T-helper 2 cell treated with Interferon-gamma antibody and Interleukin-4, amounts not matched to agents 5 μg/mL and 100 μg/mL, for 36 hours (primary cell): Measurements from ENCODE around the gene CHEK1.

Experiments
- DNase-seq: peaks from one replicate; pipeline ENCODE4 v3.0.0; 2021; ENCODE audit warnings: low spot score
- H3K27ac Mint-ChIP-seq: one replicate; pipeline ENCODE4 v1.8.0; 2021; ENCODE audit warnings: mild to moderate bottlenecking, mixed read lengths
- H3K27me3 Mint-ChIP-seq: one replicate; pipeline ENCODE4 v1.8.0; 2021; ENCODE audit warnings: low read depth, mixed read lengths
- H3K36me3 Mint-ChIP-seq: one replicate; pipeline ENCODE4 v1.8.0; 2021; ENCODE audit warnings: low read depth, mixed read lengths
- H3K4me1 Mint-ChIP-seq: one replicate; pipeline ENCODE4 v1.8.0; 2021; ENCODE audit warnings: low read depth, mixed read lengths
- H3K4me3 Mint-ChIP-seq: one replicate; pipeline ENCODE4 v1.8.0; 2022; ENCODE audit warnings: mild to moderate bottlenecking, moderate library complexity, mixed read lengths
- H3K9me3 Mint-ChIP-seq: one replicate; pipeline ENCODE4 v1.8.0; 2021; ENCODE audit warnings: mixed read lengths

The CHEK1 gene

GRCh38 chr11:125662689-125663088 lies 37.7 kb downstream of the CHEK1 start:
- Mint-ChIP-seq H3K4me3 (no peak overlapping the region), H3K27me3 (no peaks in the 10 kb centered on the region), H3K27ac (no peak overlapping the region), H3K36me3 (peaks cover 80% of the 10 kb centered on the region), H3K9me3 (peaks cover 34% of the 10 kb centered on the region), H3K4me1 (peaks cover 11% of the 10 kb centered on the region)
- DNase-seq: no peak

DNA sequence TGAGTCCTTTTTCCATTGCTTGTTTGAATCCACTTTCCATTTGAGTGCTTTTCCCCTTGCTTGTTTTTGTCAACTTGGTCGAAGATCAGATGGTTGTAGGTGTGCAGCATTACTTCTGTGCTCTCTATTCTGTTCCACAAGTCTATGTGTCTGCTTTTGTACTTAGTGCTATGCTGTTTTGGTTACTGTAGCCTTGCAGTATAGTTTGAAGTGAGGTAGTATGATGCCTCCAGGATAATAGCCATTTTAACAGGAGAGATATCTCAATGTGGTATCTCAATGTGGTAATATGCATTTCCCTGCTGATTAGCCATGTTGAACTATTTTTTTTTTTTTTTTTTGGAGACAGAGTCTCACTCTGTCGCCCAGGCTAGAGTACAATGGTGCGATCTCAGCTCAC lies 38.9 kb downstream of the CHEK1 start:
- H3K27ac Mint-ChIP-seq: peak overlapping the region; percentile 22
- H3K9me3 Mint-ChIP-seq: peaks cover 34% of the 10 kb centered on the region
- H3K27me3 Mint-ChIP-seq: no peaks in the 10 kb centered on the region
- H3K36me3 Mint-ChIP-seq: peaks cover 76% of the 10 kb centered on the region
- DNase-seq: no peak
- no peak overlapping the region for H3K4me3 Mint-ChIP-seq
- H3K4me1 Mint-ChIP-seq: peaks cover 11% of the 10 kb centered on the region

GRCh38 chr11:125667151-125667550 lies 42.2 kb downstream of the CHEK1 start:
- peaks cover 15% of the 10 kb centered on the region for H3K4me1 Mint-ChIP-seq
- peaks cover 65% of the 10 kb centered on the region for H3K36me3 Mint-ChIP-seq

DNA sequence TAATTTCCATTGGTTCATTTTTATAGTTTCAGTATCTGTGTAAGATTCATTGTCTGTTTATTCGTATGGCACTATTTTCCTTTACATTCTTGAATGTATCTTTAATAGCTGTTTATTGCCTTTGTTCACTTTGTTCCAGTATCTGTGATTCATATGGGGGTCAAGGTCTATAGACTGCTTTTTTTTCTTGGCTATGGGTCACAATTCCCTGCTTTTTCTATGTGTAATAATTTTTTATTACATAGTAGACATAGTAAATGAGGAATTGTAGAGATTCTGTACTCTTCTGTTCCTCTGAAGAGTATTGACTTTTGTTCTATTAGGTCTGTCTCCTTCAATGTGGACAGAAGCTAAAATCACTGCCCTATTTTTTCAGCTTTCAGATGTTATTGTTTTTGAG lies 45.2 kb downstream of the CHEK1 start:
- peaks cover 39% of the 10 kb centered on the region for H3K36me3 Mint-ChIP-seq

More at GRCh38 chr11:125667151-125667550, 42.2 kb downstream of the CHEK1 start:
- Mint-ChIP-seq H3K4me3 (no peak overlapping the region), H3K27me3 (no peaks in the 10 kb centered on the region), H3K9me3 (peaks cover 34% of the 10 kb centered on the region), H3K27ac (no peak overlapping the region)
- DNase-seq: no peak

DNA sequence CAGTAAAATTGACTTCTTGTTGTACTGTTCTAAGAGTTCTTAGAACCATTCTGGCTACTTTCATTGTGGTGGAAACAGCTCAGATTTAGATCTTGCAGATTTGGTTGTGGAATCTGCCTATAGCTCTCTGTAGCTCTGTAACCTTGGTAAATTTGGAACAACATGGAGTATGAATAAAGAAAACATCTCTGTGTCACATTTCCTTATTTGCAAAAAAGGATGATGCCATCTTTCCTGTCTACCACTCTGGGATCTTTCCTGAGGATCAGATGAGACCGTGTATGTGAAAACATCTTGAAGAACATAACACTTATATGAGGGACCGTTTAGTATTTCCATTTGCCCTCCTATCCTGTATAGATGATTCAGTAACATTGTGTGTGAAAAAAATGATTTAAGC lies 46.6 kb downstream of the CHEK1 start:
- peaks cover 29% of the 10 kb centered on the region for H3K36me3 Mint-ChIP-seq
- peaks cover 4% of the 10 kb centered on the region for H3K4me1 Mint-ChIP-seq
- no peaks in the 10 kb centered on the region for H3K27me3 Mint-ChIP-seq
- H3K4me3 Mint-ChIP-seq: no peak overlapping the region
- H3K9me3 Mint-ChIP-seq: peaks cover 8% of the 10 kb centered on the region
- H3K27ac Mint-ChIP-seq: no peak overlapping the region
- no peak for DNase-seq

More for the DNA sequence above, 45.2 kb downstream of the CHEK1 start:
- no peak for DNase-seq
- H3K4me3 Mint-ChIP-seq: no peak overlapping the region
- no peak overlapping the region for H3K27ac Mint-ChIP-seq
- H3K9me3 Mint-ChIP-seq: peaks cover 18% of the 10 kb centered on the region
- H3K27me3 Mint-ChIP-seq: no peaks in the 10 kb centered on the region
- peaks cover 4% of the 10 kb centered on the region for H3K4me1 Mint-ChIP-seq

GRCh38 chr11:125674210-125674609 lies 49.2 kb downstream of the CHEK1 start:
- Mint-ChIP-seq H3K27ac (no peak overlapping the region), H3K4me3 (no peak overlapping the region), H3K4me1 (peaks cover 4% of the 10 kb centered on the region), H3K27me3 (no peaks in the 10 kb centered on the region), H3K36me3 (peaks cover 25% of the 10 kb centered on the region), H3K9me3 (no peaks in the 10 kb centered on the region)
- no peak for DNase-seq

DNA sequence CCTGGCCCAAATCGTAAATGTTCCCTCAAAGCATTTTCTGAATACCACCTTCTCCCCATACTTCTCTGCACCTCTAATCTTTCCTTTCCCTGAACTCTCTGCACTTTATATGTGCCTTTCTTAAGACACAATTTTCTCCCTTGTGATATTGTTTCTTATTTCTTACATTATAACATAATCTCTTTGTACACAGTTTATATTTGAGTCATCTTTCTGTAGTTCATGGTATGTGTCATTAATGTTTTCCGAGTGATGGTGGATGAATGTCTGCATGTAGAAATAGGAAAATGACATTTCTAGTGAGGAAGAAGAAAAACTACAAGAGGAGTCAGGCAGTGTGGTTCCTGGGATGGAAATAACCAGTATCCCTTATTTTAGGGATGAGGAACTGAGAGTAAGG lies 50.2 kb downstream of the CHEK1 start:
- no peaks in the 10 kb centered on the region for H3K9me3 Mint-ChIP-seq
- H3K36me3 Mint-ChIP-seq: peaks cover 20% of the 10 kb centered on the region
- no peak for DNase-seq
- H3K27ac Mint-ChIP-seq: no peak overlapping the region
- no peak overlapping the region for H3K4me3 Mint-ChIP-seq
- H3K4me1 Mint-ChIP-seq: no peaks in the 10 kb centered on the region
- no peaks in the 10 kb centered on the region for H3K27me3 Mint-ChIP-seq

DNA sequence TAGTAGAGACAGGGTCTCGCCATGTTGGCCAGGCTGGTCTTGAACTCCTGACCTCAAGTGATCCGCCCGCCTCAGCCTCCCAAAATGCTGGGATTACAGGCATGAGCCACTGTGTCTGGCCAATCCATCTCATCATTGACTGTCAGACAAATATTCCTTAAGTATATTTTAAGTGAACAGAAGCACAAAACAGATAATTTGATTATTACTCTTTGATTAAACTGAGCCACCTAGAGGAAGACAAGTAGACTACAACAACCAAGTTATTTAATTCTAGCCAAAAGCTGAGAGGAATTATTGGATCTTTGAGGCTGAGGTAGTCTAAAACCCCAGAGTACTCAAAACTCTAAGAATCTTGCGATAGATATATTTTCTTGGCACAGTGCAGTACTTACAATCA lies 54.4 kb downstream of the CHEK1 start:
- Mint-ChIP-seq H3K27me3 (no peaks in the 10 kb centered on the region), H3K27ac (no peak overlapping the region), H3K36me3 (peaks cover 19% of the 10 kb centered on the region), H3K4me3 (no peak overlapping the region), H3K4me1 (no peaks in the 10 kb centered on the region), H3K9me3 (no peaks in the 10 kb centered on the region)
- DNase-seq: no peak

DNA sequence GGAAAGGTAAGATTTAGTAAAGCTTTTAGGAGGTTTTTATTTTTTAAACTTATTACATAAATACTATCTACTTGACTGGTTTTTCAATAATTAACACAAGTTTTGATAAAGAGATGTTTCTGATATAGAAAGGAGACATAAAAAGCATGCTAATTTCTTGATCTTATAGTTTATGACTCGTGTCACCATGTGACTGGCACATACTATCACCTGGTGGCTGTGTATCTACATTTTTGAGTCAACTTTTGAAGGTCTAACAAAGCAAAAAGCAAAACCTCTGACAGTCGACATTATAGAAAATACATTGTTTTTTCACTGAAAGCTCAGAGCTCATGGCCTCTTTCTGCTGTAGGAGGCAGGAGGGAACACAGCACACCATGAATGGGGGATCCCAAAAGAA lies 54.9 kb downstream of the CHEK1 start:
- H3K4me3 Mint-ChIP-seq: no peak overlapping the region
- no peaks in the 10 kb centered on the region for H3K27me3 Mint-ChIP-seq
- no peak overlapping the region for H3K27ac Mint-ChIP-seq
- DNase-seq: no peak
- peaks cover 19% of the 10 kb centered on the region for H3K36me3 Mint-ChIP-seq
- H3K9me3 Mint-ChIP-seq: no peaks in the 10 kb centered on the region
- no peaks in the 10 kb centered on the region for H3K4me1 Mint-ChIP-seq

- Mint-ChIP-seq H3K4me1 (no peaks in the 10 kb centered on the region), H3K4me3 (no peak within 1 kb of the TSS), H3K36me3 (peaks cover 22% of the 10 kb centered on the region), H3K27ac (no peak within 1 kb of the TSS), H3K9me3 (no peaks in the 10 kb centered on the region), H3K27me3 (no peaks in the 10 kb centered on the region)
- DNase-seq: no peak
Measured at GRCh38 chr11:125680747-125681146, 55.8 kb downstream of the CHEK1 start, which contains the start of gene ACRV1. Gene ACRV1 (minus strand): TSS chr11:125680847. CDS start chr11:125680780, 67 bp downstream.

DNA sequence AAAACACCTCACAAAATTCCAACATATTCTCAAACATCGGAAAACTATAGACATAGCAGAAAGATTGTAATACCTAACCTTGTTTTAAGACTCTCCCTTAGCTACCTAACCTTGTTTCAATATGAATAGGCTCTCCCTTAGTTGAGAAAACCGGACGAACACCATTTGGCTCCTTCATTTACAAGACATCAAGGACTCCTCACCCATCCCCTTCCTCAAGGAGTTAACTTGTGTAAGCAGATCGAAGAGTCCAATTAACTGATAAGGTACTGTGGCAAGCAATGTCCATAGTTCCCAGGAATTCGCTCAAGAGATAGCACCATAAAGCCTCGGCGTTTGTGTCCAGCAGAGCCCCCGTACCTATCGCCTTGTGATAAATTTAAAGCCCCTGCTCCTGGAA lies 60.3 kb downstream of the CHEK1 start:
- no peaks in the 10 kb centered on the region for H3K4me1 Mint-ChIP-seq
- H3K9me3 Mint-ChIP-seq: no peaks in the 10 kb centered on the region
- no peak overlapping the region for H3K4me3 Mint-ChIP-seq
- no peak for DNase-seq
- no peaks in the 10 kb centered on the region for H3K27me3 Mint-ChIP-seq
- H3K27ac Mint-ChIP-seq: no peak overlapping the region
- peaks cover 5% of the 10 kb centered on the region for H3K36me3 Mint-ChIP-seq

GRCh38 chr11:125688066-125688465 lies 63.1 kb downstream of the CHEK1 start:
- no peak for DNase-seq
- no peak overlapping the region for H3K4me3 Mint-ChIP-seq
- H3K36me3 Mint-ChIP-seq: peaks cover 3% of the 10 kb centered on the region
- no peak overlapping the region for H3K27ac Mint-ChIP-seq
- no peaks in the 10 kb centered on the region for H3K9me3 Mint-ChIP-seq
- H3K27me3 Mint-ChIP-seq: no peaks in the 10 kb centered on the region
- H3K4me1 Mint-ChIP-seq: no peaks in the 10 kb centered on the region

DNA sequence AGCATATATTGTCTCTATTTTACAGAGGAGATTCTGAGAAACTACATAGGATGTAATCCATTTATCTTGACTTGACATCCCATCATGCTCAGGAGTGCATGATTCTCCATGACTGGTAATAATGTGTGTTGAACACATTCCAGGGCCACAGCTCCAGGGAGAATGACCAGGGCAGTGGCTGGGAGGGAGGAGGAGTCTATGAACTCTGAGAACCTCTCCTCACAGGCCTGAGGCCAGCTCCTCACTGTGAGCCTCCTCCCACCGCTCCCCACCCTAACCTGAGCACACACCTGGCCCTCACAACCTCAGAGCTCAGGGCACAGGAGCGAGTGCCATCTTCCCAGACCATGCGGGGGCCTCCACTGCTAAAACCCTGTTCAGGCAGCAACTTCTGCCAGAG lies 63.7 kb downstream of the CHEK1 start:
- Mint-ChIP-seq H3K27me3 (no peaks in the 10 kb centered on the region), H3K4me1 (no peaks in the 10 kb centered on the region), H3K36me3 (peaks cover 3% of the 10 kb centered on the region), H3K4me3 (no peak overlapping the region), H3K27ac (no peak overlapping the region), H3K9me3 (no peaks in the 10 kb centered on the region)
- DNase-seq: no peak

- Mint-ChIP-seq H3K4me3 (no peak overlapping the region), H3K36me3 (peaks cover 3% of the 10 kb centered on the region), H3K27me3 (no peaks in the 10 kb centered on the region), H3K27ac (no peak overlapping the region), H3K4me1 (no peaks in the 10 kb centered on the region), H3K9me3 (no peaks in the 10 kb centered on the region)
- no peak for DNase-seq
Measured at GRCh38 chr11:125689274-125689859, 64.4 kb downstream of the CHEK1 start.

DNA sequence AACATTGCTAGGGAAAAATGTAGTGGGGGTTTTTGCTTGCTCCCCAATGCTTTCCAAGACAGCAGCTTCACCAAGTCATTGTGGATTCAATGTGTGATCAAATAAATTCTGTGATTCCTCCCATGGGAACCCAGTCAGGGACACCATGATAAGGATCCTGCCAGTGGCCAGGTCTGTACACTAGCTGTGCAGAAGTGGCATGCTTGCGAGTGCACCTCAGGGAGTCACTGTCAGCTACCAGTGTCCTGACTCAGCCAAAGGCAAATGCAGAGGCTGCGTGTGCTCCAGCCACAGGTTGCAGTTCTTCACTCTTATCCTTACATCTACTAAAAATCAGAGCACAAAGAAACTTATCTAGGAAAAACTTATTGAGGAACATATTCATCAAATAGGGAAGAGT lies 65.0 kb downstream of the CHEK1 start:
- Mint-ChIP-seq H3K9me3 (no peaks in the 10 kb centered on the region), H3K4me1 (no peaks in the 10 kb centered on the region), H3K36me3 (peaks cover 3% of the 10 kb centered on the region), H3K4me3 (no peak overlapping the region), H3K27ac (no peak overlapping the region), H3K27me3 (no peaks in the 10 kb centered on the region)
- no peak for DNase-seq
